ENCODE data around the gene RBMS1. TPM values are rescaled to one million over a fixed set of nuclear protein-coding genes. Genes with fewer than 3 reads are reported as not detected.

RBMS1 gene
- total RNA-seq, 1 experiment from 2014 or later = 86.6 TPM

GRCh38 chr2:160224507-160224906, 269.1 kb downstream of the RBMS1 start:
- no peaks in the 10 kb centered on the region for H3K36me3 ChIP-seq
- no peaks in the 10 kb centered on the region for H3K27me3 ChIP-seq
- H3K4me1 ChIP-seq = peaks cover 64% of the 10 kb centered on the region
- H3K27ac ChIP-seq = peak overlapping the region; percentile 53
- H3K4me3 ChIP-seq = no peak overlapping the region
- DNase-seq = no peak
- H3K9me3 ChIP-seq (replicated peaks) = no peaks in the 10 kb centered on the region; the same call in 1 of the 2 replicates

GRCh38 chr2:160224060-160224459, 269.5 kb downstream of the RBMS1 start:
- Histone ChIP-seq H3K4me1 (peaks cover 59% of the 10 kb centered on the region), H3K36me3 (no peaks in the 10 kb centered on the region), H3K9me3 (replicated peaks) (no peaks in the 10 kb centered on the region; the same call in 1 of the 2 replicates), H3K27ac (peak overlapping the region; percentile 53), H3K4me3 (no peak overlapping the region), H3K27me3 (no peaks in the 10 kb centered on the region)
- DNase-seq = peak; percentile 60 to 78

GRCh38 chr2:160223560-160223959, 270.0 kb downstream of the RBMS1 start:
- no peak overlapping the region for H3K4me3 ChIP-seq
- H3K9me3 ChIP-seq (replicated peaks) = no peaks in the 10 kb centered on the region
- no peaks in the 10 kb centered on the region for H3K27me3 ChIP-seq
- peaks cover 54% of the 10 kb centered on the region for H3K4me1 ChIP-seq
- H3K36me3 ChIP-seq = no peaks in the 10 kb centered on the region
- peak overlapping the region; percentile 53 for H3K27ac ChIP-seq
- DNase-seq = no peak

- H3K9me3 ChIP-seq (replicated peaks) = no peaks in the 10 kb centered on the region
- H3K27ac ChIP-seq = no peak overlapping the region
- H3K4me3 ChIP-seq = no peak overlapping the region
- H3K36me3 ChIP-seq = no peaks in the 10 kb centered on the region
- DNase-seq = no peak
- H3K4me1 ChIP-seq = peaks cover 46% of the 10 kb centered on the region
- H3K27me3 ChIP-seq = no peaks in the 10 kb centered on the region
These were observed 270.9 kb downstream of the RBMS1 start for GRCh38 chr2:160222546-160223283.
